ENCODE measurements around the gene NEK2. TPM values are rescaled to one million over a fixed set of nuclear protein-coding genes. Genes with fewer than 3 reads are reported as not detected.

Gene NEK2
- total RNA-seq, 2 donors from 2014 or later: 9.3 to 31.2 TPM

DNA sequence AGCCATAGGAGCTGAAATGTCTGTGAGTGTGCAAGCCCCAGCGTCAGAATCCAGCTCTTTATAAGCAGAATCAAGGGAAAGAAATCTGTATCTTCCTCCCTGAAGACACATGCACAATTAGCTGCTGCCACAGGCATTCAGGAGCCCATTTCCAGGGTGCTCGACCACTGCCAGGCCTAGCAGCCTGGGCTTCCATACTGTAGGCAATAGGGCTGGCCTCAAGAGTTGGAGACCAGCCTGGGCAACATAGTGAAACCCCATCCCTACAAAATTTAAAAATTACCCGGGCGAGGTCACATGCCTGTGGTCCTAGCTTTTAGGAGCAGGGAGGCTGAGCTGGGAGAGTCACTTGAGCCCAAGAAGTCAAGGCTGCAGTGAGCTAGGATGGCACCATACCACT is 41.0 kb downstream of the NEK2 start:
- H3K4me1 ChIP-seq: no peaks in the 10 kb centered on the region
- no peak overlapping the region for H3K9ac ChIP-seq (ENCODE audit: low read depth in 2 of 2, low read length in 2 of 2)
- intact Hi-C loops (cut with DNase I): no loop called here
- TF ChIP-seq, protein P1, sequence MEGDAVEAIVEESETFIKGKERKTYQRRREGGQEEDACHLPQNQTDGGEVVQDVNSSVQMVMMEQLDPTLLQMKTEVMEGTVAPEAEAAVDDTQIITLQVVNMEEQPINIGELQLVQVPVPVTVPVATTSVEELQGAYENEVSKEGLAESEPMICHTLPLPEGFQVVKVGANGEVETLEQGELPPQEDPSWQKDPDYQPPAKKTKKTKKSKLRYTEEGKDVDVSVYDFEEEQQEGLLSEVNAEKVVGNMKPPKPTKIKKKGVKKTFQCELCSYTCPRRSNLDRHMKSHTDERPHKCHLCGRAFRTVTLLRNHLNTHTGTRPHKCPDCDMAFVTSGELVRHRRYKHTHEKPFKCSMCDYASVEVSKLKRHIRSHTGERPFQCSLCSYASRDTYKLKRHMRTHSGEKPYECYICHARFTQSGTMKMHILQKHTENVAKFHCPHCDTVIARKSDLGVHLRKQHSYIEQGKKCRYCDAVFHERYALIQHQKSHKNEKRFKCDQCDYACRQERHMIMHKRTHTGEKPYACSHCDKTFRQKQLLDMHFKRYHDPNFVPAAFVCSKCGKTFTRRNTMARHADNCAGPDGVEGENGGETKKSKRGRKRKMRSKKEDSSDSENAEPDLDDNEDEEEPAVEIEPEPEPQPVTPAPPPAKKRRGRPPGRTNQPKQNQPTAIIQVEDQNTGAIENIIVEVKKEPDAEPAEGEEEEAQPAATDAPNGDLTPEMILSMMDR (IDR thresholded peaks at IDR 0.05): no peak
- H3K27me3 ChIP-seq: no peaks in the 10 kb centered on the region
- H3K4me3 ChIP-seq: no peak overlapping the region
- no peak overlapping the region for H3K27ac ChIP-seq
- DNase-seq: no peak
- no peaks in the 10 kb centered on the region for H3K9me3 ChIP-seq
- H3K36me3 ChIP-seq: no peaks in the 10 kb centered on the region

DNA sequence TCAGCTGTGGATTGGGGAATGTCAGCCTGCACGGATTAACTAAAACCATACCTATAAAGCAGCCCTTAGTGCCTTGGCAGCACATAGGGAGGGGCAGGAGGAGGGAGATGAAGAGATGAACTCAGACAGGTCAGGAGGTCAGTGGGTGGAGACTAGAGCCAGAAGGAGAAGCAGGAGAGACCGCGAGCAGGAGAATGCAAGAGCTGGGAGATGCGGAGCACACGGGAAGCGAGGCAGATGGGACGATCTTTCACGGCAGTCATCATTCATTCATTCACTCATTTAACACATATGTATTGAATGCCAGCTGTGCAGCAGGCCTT is 41.9 kb downstream of the NEK2 start:
- Histone ChIP-seq H3K9me3 (no peaks in the 10 kb centered on the region), H3K36me3 (no peaks in the 10 kb centered on the region), H3K4me3 (no peak overlapping the region), H3K9ac (ENCODE audit: low read depth in 2 of 2, low read length in 2 of 2) (no peak overlapping the region), H3K4me1 (no peaks in the 10 kb centered on the region), H3K27ac (no peak overlapping the region), H3K27me3 (no peaks in the 10 kb centered on the region)
- no peak for DNase-seq
- intact Hi-C loops (cut with DNase I): no loop called here
- TF ChIP-seq, protein P1 (IDR thresholded peaks at IDR 0.05): no peak

DNA sequence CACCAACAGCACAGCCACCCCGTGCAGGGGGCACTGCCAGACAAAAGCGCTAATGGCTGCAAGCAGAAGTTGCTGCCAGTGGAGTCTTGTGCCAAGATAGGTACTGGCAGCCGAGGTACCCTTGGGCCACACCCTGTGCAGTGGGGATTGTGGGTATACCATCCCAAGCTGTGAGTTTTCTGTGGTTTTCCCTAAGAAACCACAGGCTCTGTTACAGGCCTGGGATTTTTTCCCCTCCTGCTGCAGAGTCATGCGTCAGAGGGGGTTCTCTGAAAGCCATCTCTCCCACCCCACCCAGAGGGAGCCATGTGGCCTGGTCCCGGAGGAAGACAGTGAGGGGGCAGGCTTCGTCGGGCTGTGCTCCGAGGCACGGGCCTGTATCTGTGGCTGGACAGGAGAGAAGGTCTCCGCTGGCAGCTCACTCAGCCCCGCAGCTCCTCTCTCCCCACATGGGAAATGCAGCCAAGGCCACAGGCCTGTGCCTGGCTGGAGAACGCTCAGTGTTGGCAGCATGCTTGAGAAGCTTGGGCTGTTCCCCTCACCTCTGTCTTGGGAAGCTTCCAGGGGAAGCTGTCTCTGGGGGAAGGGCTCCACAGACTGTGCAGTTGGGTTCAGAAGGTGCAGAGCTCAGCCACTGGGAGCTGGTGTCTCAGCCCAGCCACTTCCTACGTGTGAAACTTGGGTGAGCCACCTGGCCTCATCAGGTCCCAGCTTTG is 42.5 kb downstream of the NEK2 start:
- TF ChIP-seq, protein P1 (IDR thresholded peaks at IDR 0.05): no peak
- no peaks in the 10 kb centered on the region for H3K4me1 ChIP-seq
- H3K36me3 ChIP-seq: no peaks in the 10 kb centered on the region
- no peak overlapping the region for H3K4me3 ChIP-seq
- no peak overlapping the region for H3K9ac ChIP-seq (ENCODE audit: low read depth in 2 of 2, low read length in 2 of 2)
- H3K9me3 ChIP-seq: no peaks in the 10 kb centered on the region
- intact Hi-C loops (cut with DNase I): no loop called here
- no peaks in the 10 kb centered on the region for H3K27me3 ChIP-seq
- no peak overlapping the region for H3K27ac ChIP-seq
- no peak for DNase-seq

DNA sequence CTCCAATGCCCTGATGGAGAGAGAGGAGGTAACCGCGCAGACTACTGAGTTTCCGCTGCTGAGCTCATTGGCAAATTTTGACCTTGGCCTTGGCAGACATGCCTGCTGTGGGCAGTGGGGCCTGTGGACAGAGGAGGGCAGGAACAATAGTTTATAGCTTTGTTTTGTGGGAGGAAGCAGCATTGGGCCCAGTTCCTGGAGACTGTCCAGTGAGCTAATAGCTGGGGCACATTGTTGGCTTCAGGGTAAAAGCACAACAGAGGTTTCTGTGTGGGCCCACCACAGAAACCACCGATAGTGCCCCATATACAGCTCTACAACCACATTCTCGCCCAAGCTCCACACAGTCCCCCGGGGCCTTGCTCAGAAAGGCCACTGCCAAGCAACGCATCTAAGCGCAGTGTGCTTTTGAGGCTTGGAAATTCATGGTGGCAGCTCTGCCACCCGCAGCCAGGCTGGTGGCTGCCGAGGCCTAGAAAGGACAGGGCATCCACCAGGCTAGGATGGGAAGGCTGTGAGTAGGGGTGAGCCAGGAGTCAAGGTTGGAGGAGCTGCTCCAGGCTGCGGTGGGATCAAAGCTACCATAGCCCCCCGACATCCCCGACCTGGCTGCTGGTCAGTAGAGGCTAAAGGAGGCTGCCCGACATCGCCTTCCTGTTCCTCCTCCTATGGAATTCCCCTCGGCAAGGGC is 43.2 kb downstream of the NEK2 start:
- TF ChIP-seq, protein P1 (IDR thresholded peaks at IDR 0.05): no peak
- DNase-seq: no peak
- H3K27ac ChIP-seq: no peak overlapping the region

DNA sequence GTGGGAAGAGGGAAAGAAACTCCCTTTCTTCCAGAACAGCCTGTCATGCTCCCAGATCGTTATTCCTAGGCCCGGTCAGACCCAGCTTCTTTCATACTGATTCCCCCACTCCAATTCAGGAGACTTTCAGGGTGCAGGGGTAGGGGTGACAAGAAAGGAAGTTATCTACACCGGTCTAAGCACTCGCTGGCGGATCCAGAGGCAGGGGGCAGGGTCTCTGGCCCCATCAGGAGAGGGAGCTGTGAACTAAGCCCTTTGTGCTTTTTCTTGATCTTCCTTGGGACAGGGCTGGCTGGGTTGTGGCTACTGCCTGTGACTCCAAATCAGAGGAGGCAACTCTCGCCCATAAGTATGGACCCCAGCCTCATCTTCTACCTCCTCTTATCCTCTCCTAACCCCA is 44.3 kb downstream of the NEK2 start:
- Histone ChIP-seq H3K27ac (no peak overlapping the region), H3K27me3 (no peaks in the 10 kb centered on the region), H3K4me3 (no peak overlapping the region), H3K9ac (ENCODE audit: low read depth in 2 of 2, low read length in 2 of 2) (no peak overlapping the region), H3K4me1 (no peaks in the 10 kb centered on the region), H3K9me3 (no peaks in the 10 kb centered on the region), H3K36me3 (no peaks in the 10 kb centered on the region)
- DNase-seq: no peak
- TF ChIP-seq, protein P1 (IDR thresholded peaks at IDR 0.05): no peak
- intact Hi-C loops (cut with DNase I): no loop called here

More for the DNA sequence above, 43.2 kb downstream of the NEK2 start:
- no peak overlapping the region for H3K4me3 ChIP-seq
- H3K9ac ChIP-seq (ENCODE audit: low read depth in 2 of 2, low read length in 2 of 2): no peak overlapping the region
- no peaks in the 10 kb centered on the region for H3K36me3 ChIP-seq
- H3K4me1 ChIP-seq: no peaks in the 10 kb centered on the region
- intact Hi-C loops (cut with DNase I): no loop called here
- H3K9me3 ChIP-seq: no peaks in the 10 kb centered on the region
- H3K27me3 ChIP-seq: no peaks in the 10 kb centered on the region
